HG03135 (cell line): ENCODE measurements around the gene CLCN7.

Source experiments
- ATAC-seq: cut with Tn5 transposase; IDR thresholded peaks from one replicate; pipeline ENCODE4 v1.9.1; 2021; ENCODE audit warnings: mild to moderate bottlenecking, moderate library complexity; ENCODE audit not compliant: unreplicated experiment

CLCN7 gene

GRCh38 chr16:1465567-1465915, 9.3 kb downstream of the CLCN7 start:
- no peak for ATAC-seq

- ATAC-seq = no peak
Observed at GRCh38 chr16:1464894-1465566, 9.8 kb downstream of the CLCN7 start.

DNA sequence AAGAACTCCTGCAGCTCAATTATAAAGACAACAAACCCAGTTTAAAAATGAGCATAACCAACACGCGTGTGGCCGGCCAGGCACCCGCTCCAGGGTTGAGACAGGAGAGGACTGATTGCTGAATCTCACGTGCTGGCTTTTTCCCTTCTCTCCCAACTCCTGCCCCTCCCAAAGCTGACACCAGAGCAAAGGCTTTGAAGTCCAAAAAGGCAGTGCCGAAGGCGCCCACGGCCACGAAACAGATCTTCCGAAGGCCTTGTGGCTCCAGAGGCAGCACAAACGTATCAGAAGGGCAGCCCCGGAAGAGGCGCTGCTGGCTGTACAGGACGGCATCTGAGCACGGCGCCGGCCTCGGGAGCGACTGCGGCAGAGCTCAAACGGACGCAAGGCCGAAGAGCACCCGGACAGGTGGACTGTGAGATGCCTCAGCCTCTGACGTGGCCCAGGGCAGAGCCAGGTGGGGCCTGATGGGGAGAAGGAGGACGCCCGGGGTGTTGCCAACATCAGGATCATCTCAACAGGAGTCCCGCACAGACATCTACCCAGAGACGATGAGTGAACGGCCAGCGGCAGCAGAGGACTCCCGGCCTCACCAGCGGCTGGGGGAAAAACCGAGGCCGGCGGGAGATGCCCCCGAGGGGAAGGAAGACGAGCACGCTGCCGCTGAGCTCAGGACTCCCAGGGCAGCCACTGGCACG, 10.5 kb downstream of the CLCN7 start:
- no peak for ATAC-seq

DNA sequence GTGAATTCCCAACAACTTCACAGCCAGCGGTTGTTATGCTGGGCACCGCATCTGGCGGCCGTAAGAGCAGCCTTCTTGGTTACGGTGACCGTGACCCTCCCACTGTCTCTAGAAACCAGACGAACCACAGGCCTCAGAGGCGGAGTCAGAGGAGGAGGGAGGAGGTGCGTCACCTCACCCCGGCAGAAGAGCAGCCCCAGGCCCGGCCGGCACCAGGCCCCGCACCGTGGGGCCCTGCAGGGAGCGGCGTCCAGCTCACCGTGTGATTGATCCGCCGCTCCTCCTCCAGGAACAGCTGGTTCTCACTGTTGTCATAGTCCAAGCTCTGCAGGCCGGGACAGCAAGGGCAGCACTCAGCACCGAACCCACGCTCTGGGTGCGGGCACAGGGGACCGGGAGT, 13.7 kb downstream of the CLCN7 start:
- no peak for ATAC-seq

DNA sequence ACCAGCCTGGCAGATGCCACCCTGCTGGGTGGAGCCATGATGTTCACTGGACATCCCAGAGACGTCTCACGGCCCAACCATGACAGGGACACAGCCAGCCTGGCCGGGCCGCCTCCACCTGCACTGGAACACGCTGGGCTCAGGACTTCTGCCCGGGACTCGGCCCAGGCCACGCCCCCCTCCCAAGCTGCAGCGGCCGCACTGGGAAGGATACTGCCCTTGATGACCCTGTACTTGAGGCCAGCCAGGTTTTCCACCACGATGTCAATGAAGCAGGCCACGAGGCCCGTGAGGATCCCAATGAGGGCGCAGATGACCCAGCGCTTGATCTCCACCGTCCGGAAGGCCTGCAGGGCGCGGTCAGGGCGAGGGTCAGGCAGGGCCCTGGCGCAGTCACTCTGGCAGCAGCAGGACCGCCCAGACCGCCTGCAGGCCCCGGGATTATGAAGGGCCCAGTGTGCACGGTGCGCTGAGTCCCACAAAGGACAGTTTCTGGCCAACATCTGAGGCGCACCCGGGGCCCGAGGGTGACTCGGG, 14.2 kb downstream of the CLCN7 start:
- no peak for ATAC-seq

GRCh38 chr16:1459967-1460366, 14.9 kb downstream of the CLCN7 start:
- ATAC-seq = no peak

DNA sequence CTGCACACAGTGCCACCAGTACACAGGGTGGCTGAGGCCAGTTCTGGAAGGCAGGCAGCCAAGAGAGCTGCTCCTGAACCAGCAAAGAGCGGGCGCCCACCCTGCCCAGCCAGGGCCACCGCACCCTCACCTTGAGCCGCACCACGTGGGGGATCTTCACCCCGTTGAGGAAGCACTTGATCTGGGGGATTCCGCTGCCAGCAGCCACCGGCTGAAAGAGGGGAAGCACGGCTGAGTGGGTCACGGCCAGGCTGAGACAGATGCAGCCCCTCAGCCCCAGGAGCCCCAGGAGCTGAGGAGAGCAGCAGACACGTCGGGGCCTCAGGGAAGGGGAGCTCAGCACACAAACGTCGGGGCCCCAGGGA, 15.9 kb downstream of the CLCN7 start:
- ATAC-seq = peak; percentile 51

DNA sequence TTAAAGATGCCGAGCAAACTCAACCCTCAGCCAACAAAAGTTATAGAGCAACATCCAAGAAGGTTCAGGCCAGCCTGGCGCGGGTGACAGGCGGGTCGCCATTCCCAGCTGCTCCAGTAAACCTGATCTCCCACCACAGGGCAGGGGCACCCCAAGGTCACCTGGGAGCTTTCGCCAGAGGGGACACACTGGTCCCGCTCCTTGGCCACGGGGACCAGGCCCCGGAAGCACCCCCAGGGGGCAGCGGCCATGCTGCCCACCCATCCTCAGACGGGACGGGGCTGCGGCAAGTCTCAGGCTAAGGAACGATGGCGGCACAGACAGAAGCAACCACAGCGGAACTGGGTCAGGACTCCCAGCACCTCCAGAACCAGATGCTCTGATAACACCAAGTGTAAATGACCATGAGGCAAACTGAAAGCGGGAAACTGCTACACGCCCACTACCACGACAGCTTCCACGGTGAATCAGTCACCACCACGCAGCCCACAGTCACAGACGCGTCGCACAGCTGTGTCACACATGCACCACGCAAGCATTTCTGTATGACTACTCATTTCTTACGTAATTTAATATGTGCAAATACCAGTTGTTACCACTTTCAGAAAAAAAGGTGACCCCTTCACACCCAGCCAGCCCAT, 16.4 kb downstream of the CLCN7 start:
- ATAC-seq = peak; percentile 22

GRCh38 chr16:1457489-1458245, 17.2 kb downstream of the CLCN7 start:
- ATAC-seq = no peak

DNA sequence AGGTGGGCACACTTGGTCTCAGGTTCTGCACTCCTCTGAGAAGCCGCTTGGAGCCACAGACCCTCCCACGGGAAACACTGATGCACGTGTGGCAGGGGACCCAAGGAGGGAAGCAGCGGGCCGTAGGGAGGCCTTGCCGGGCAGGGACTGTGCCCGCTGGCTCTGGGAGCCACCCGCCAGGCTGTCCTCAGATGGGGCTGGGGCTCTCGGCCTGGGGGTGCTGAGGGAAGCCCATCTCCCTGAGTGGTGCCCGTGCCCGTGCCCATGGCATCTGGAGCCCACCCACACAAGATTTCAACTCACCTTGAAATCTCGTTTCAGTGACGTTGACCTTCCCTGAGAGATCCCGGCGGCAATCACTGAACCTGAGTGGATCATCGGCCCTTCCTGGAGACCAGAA, 17.9 kb downstream of the CLCN7 start:
- ATAC-seq = no peak

- ATAC-seq = no peak
Observed at GRCh38 chr16:1455190-1456171, 19.3 kb downstream of the CLCN7 start.

- ATAC-seq = no peak
Observed at GRCh38 chr16:1454561-1454960, 20.3 kb downstream of the CLCN7 start.

DNA sequence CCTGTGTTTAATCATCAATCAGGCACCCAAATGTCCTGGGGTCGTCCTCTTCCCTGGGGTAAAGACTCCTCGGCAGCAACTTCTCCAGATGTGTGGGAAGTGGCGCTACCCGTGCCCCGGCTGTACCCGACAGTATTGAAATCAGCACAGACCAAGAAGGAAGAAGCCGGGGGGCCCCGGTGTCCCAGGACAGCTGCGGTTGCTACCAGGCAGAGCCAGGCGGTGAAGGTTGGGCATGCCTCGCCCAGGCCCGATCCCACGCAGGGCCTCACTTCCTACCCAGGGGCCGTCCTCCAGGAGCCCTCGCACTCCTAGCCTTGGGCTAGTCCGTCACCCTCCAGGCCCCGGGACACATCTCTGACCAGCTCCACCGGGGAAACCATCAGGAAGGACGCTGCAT, 21.5 kb downstream of the CLCN7 start:
- no peak for ATAC-seq

GRCh38 chr16:1452530-1452929, 22.3 kb downstream of the CLCN7 start:
- no peak for ATAC-seq

GRCh38 chr16:1451702-1452392, 23.0 kb downstream of the CLCN7 start:
- no peak for ATAC-seq

- ATAC-seq = no peak
Observed at GRCh38 chr16:1450841-1451240, 24.0 kb downstream of the CLCN7 start.

GRCh38 chr16:1450218-1450617, 24.6 kb downstream of the CLCN7 start:
- ATAC-seq = no peak

DNA sequence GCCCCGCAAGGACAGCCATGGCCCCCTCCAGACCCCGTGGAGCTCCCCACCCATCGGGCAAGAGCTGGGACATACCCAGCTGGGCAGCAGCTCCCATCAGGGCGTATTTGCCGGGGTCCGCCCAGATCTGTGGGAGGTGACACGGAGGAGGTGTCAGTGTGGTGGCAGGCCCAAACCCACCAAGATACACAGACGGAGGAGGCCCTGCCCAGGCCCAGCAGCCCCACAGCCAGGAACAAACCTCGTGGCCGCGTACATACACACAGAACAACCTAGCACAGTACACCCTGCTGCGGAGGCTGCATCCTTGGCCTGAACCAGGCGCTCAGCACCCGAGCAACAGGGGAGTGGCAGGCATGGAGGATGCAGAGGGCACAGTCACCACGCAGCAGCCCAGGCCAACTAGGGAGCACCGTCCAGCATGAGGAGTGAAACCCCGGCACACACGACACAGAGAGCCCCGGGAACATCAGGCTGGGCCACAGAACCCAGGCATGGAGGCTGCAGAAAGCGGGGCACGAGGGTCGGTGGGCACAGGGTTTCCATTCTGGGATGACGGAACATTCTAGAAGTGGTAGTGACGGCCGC, 25.5 kb downstream of the CLCN7 start:
- ATAC-seq = no peak

GRCh38 chr16:1448536-1449116, 26.2 kb downstream of the CLCN7 start:
- no peak for ATAC-seq
